GM19372 (cell line): Measurements from ENCODE around the gene TIPARP.
A peak's percentile ranks its signal among the peaks of the same experiment; 100 is the strongest.
"Not testable (repeated sequence)": the region's sequence is repeated elsewhere in the genome, so short reads cannot be mapped to it uniquely, and the experiment has no call there.

Experiments
- ATAC-seq: cut with Tn5 transposase; IDR thresholded peaks from one replicate; pipeline ENCODE4 v1.9.1; 2021; ENCODE audit warnings: mild to moderate bottlenecking, low read depth, moderate library complexity; ENCODE audit not compliant: unreplicated experiment

The TIPARP gene

DNA sequence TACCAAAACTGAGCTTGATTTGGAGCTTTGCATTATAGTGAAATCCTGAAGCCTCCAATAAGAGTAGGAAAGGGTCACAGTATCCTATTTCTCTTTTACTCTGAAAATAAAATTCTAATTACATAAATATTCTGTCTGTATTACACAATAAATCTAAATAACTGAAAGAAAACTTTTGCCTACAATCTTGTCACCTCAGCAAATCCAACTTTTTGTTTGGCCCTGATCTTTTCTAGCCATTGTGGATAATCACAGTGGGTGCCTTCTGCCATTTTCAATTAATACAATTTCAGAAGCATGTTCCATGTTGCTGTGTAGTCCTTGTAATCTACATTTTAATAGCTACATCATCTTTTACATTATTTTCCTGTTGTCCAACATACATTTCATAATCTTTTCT, 29.4 kb upstream of the TIPARP start:
- ATAC-seq: no peak

DNA sequence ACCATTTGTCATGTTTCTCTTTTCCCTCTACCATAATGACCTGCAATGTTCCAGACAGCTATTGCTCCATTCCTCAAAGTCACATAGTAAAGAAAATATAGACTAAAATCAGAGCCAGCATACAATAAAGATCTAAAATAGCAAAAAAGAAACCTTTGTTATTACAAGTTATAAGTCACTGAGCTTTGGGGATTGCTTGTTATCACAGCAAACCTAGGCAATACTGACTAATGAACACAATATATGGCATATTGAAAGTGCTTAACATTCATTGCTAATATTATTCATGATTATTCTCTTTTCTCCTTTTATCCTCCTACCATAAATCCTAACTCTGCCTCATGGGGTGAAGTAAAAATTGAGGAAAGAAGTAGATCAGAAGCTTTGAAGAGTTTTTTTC, 27.4 kb upstream of the TIPARP start:
- no peak for ATAC-seq

DNA sequence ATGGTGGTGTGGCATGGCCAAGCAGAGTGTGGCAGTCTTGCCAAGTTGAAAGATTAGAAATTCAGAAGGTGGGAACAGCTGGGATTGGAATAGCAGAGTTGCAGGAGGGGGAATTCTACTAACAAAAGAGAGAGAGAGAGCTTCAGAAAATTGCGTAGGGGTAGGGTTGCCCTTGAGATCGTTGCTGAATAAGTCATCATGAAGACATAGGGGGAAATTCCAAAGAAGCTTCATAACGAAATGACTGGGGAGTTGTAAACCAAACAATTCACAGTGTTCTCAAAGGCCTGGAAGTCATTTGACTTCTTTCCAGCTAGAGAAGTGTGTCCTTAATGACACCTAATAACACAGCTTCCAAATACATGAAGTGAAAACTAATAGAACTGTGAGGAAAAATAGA, 26.3 kb upstream of the TIPARP start:
- ATAC-seq: no peak

DNA sequence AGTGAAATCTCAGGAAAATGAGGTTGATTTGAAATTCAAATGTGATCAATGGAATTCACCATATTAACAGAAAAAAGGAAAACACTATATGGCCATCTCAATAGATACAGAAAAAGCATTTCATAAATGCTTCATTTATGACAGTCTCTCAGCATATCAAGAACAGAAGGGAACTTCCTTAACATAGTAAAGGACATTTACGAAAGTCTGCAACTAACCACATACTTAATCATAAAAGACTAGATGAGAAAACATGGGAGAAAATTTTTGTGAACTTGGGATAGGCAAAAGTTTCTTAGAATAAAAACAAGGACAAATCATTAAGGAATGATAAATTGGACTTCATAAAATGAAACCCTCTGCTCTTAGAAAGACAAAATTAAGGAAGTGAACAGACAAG, 24.7 kb upstream of the TIPARP start:
- ATAC-seq: no peak

DNA sequence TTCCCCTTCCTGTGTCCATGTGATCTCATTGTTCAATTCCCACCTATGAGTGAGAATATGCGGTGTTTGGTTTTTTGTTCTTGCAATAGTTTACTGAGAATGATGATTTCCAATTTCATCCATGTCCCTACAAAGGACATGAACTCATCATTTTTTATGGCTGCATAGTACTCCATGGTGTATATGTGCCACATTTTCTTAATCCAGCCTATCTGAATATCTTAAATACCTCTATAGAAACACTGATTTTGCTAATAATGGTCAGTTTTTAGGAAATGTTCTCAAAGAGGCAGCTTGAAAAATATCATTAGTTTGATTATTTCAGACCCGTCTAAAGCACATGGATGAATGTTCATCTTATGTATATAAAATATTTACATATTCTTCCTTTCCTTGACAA, 21.7 kb upstream of the TIPARP start:
- ATAC-seq: not testable (repeated sequence)

DNA sequence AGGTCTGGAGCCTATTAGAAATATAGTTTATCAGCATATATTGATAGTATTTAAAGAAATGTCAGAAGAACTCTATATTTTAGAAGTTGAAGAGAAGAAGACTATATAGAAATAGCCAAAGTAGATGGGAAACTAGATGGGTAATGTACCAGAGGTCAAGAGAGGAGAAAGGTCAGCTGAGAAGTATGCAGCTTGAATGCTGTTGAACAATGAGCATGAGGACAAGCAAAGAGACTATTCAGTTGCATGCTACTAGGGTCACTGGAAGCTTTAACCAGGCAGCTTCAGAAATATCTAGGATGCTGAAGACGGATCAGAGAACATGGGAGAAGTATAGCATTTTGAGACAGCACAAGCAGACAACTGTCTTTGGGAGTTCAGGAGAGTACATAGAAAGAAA, 19.6 kb upstream of the TIPARP start:
- no peak for ATAC-seq

DNA sequence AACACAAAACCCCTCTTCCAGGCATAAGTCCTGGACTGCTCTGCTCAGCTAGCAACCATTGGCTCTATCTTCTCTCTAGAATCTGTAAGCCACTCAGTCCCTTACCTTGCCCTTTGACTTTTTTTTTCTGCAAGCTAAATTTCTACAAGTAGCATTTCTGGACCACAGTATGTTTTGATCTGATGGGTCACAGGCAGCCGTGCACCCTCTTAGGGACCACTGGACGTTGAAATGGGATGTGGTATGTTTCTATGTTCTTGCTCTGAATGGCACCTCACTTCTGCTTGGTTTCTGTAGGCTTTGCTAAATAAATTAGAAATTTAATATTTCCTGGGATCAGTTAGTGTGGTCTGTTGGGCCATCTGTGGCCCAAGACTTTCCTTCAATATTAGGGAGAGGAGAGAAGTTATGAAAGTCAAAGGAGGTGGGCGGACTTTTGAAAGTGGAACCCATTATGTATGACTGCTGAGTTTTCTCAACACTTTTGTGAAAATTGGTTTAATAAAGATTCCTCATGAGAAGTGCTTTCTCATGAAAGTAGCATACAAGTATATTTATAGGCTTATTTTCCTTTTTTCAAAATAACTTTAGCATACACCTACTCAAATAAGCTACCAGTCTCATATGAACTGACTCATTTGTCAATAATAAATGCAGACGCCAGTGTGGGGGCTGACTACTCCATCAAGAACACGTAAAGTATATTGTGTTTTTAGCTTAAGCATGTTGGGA, 18.4 kb upstream of the TIPARP start:
- ATAC-seq: no peak

DNA sequence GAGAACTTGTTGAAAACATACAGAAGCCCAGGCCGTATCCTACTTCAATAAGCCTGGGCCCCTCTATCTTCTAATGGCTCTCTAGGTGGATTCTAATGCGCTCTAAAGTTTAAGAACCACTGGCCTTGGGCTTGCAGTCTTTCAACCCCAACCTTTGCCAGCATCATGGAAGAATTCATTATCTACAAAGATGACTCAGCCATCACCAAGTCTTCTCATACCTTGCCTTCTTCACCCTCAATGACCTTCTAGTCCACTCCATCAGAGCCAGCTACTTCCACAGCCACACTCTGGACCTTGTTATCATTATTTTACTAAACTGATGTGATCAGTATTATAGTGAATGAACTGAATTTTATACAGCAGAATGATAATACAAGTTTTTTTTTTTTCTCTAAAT, 16.9 kb upstream of the TIPARP start:
- no peak for ATAC-seq

DNA sequence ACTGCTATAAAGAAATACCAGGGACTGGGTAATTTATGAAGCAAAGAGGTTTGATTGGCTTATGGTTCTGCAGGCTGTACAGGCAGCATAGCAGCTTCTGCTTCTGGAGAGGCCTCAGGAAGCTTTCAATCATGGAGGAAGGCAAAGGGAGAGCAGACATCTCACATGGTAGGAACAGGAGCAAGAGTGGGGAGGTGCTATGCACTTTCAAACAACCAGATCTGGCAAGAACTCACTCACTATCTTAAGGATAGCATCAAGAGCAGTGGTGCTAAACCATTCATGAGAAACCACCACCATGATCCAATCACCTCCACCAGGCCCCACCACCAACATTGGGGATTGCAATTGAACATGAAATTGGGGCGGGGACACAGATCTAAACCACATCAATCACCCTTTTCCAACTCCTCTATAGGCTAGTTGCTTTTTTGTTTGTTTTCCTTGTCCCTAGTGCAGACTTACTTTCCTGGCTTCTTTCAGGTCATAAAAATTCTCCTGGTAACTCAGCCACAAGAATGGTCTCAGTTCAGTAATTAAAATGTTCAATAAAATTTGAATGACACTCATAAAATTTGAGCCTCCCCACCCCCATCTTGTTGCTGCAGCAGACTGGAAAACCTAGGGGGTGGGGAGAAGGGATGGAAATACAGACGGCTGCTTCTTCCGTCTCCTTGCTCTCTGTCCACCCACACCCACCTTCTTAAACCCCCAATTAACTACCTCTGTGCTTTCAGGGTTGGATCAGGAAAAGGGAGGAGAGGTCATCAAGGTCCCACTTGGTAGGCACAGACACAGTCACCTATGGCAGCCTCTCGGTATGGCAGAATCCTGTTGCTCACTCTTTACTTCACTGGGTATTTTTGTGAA, 16.3 kb upstream of the TIPARP start:
- no peak for ATAC-seq

DNA sequence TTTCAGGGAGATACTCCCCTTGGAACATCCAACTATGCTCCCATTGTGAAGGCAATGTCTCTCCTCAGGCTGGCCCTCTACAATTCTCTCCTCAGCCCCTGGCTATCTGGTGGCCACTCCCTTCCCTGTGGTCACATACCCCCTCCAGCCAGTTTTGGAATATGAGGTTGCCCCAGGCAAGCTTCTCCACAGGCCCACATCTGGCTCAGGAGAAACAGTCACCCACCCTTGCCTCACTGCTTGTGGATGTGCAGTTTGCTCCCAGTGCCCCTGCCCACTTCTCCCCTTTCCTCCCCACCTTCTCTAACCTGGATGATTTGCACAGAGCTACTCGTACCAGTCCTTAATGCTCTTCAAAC, 15.7 kb upstream of the TIPARP start:
- no peak for ATAC-seq

DNA sequence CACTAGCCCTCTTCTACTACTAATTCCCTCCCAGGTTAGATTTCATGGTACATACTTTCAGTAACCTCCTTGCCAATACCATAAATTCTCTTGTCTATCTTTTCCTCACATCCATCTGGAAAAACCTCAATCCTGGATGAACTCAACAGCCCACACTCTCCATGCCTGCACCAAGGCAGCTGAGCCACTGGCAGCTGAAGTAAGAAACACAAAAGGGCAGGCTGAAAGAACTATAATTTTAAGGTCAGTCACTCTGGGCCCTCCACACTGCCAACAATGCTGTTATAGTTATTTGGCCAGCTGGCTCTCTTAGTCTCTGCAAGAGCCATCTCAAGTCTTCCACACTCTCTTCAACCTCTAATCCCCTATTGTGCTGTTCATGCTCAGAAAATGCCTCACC, 15.1 kb upstream of the TIPARP start:
- no peak for ATAC-seq

DNA sequence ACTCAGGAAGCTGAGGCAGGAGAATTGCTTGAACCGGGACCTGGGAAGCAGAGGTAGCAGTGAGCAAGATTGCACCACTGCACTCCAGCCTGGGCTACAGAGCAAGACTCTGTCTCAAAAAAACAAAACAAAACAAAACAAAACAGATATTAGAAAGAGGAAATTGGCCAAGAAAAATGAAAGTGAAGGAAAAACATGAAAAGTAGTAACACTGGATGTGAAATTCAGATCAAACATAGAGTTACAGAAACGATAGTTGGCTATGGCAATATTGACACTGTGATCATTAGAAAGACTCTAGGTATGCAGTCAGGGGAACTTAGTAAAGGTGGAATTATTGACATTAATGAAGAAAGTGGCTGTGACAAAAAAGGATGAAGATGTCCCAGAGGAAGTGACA, 13.2 kb upstream of the TIPARP start:
- no peak for ATAC-seq

DNA sequence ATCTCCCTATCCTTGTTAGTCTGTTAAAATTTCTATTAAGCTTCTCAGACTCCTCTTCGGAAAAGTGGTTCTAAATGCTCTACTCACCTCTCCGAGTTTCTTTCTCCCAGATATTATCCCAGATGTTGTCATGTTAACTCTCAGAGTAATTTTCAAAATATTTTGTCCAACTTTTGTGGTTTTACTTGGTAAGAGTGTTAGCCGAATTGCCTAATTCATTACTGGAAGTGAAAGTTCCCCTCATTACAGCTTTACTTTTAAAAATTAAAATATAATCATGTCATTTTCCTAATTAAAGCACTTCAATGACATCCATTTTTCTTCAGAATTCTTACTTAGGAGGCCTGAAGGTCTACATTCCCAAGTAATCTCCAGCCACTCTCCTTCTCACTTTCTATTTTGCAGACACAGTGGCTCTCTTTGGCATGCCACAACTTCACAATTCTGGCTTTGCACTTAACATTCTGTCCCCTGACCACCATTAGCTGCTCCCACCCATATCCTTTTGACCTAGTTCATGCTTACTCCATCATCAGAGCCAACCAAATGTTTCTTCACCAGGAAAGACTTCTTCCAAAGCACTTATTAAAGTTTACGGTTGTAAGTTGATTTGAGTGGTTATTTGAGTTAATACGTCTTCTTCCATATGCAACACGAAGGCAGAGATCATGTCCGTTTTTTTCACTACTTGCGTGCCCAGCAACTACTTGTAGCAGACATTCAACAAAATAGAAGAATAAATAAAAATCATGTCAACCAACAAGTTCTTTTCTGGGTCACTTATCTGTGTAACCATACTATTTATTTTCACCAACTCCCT, 10.2 kb upstream of the TIPARP start:
- no peak for ATAC-seq

DNA sequence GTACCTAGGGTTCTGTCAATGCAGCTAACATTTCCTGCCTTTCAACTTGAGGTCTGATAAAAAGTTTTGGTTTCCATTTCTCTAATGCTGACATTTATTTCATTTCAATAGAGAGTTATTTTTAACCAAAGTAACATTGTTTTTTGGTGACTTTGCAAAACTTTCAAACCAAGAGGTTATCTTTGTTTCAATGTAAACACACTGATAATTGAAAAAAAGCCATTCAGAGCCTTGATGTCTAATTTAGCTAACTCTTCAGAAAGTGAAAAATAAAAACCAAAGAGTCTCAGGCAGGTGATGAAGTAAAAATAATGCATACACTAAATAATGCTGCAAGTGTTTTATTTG, 9.6 kb upstream of the TIPARP start:
- ATAC-seq: peak; percentile 81

DNA sequence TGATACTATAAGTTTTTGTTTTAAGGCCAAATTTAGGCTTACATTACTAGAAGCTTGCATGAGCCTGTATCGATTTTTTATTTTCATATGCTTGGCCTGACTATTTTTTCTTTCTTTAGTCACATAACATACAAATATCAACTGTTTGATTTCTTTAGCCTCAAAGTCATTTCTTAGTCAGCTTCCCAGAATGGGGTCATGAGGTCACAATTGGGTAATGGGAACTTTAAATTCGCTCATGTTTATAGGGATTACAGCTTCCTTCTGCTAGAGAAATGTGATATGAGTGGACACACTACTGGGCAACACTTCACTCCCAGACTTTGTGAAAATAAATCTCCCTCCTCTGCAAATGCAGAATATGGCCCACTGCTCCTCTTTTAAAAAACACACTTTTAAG, 9.1 kb upstream of the TIPARP start:
- ATAC-seq: no peak

DNA sequence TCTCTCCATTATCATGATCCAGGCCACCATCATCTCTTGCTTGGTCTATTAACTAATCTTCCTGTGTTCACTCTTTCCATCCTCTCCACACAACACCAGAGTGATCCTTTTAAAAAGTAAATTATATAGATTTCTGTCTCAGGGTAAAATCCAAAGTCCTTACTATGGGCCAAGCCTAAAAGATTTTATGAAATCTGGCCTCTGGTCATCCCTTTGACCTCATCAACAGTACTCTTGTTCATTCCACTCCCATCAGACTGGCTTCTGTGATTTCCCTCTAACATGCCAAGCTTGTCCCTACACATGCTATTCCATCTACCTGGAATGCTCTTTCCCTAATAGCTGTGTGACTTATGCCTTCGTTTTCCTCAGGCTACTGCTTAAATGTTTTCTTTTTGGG, 8.3 kb upstream of the TIPARP start:
- ATAC-seq: no peak

DNA sequence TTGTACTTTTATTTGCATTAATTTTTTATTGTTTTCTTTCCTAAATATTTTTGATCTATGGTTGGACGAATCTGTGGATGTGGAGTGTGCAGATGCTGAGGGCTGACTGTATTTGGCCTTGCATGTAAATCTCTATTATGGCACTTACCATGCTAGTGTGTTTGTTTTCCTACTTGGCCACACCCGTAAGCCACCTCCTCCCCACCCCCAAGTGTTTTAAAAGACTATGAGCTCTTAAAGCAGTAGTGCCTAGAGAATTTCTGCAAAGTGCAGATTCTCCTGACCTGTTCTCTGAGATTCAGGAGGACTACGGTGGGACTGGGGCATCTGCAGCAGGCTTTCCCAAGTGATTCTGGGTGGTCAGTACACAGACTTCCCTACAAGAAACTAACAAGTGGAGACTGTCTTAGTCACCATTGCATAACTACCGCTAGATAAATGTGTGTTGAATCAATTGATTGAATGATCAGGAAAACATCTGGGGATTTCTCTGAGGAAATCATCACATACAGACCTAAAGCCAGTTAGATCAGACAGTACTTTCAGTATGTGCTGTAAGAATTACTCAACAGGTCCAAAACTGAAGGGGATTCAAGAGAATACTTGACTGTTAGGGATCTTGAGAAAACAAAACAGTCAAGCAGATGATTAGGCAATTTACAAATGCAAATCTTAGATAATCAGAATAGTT, 6.2 kb upstream of the TIPARP start:
- no peak for ATAC-seq

DNA sequence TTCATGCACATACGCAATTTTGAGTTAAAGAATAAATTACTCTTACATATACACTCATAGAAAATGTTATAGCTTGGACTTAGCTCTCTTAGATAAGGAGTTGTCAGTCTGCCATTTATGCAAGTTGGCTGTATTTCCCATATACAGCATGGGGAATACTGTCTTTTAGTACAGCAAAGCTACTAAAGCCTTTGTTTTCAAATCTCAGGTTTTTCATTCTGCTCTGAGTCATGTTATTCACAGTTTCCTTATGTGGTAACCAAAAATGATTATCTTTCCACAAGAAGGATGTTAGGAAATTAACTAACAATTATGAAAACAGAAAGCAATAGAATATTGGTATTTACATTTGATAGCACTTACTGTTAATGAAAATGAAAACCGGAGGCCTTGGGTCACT, 4.3 kb upstream of the TIPARP start:
- ATAC-seq: no peak

DNA sequence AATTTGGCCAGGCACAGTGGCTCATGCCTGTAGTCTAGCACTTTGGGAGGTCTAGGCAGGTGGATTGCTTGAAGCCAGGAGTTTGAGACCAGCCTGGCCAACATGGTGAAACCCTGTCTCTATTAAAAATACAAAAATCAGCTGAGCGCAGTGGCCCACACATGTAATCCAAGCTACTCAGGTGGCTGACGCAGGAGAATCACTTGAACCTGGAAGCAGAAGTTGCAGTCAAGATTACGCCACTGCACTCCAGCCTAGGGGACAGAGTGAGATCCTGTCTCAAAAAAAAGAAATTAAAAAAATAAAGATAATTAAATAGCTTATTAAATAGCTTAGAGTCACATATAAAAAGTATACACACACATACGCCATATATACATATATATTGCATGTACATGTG, 3.7 kb upstream of the TIPARP start:
- ATAC-seq: no peak

DNA sequence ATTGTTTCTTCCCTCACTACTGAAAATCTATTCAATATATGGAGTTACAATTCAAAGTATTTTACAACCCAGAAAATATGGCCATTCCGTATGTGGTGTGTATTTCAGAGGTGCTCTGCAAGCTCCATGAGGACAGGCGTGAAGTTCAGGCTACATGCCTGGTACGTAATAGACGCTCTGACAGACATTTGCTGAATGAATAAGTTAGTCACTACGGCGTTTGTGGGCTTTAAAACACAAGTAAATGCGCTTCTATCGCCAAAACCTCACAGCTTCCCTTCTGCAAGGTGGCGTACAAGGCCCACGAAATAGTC, 701 bp upstream of the TIPARP start:
- no peak for ATAC-seq
